HepG2 (cell line): ENCODE measurements around the gene FBN3. TPM values are rescaled to one million over a fixed set of nuclear protein-coding genes. Genes with fewer than 3 reads are reported as not detected.

Experiments
- ELF1 ChIP-seq: sonication (generic); formaldehyde crosslinking; IDR thresholded peaks from 2 replicates; pipeline ENCODE4 v1.4.0; 2020; ENCODE audit warnings: missing genetic modification reagents
- HHEX ChIP-seq: IDR thresholded peaks from 2 replicates; pipeline ENCODE4 v1.6.1; 2016; ENCODE audit warnings: control low read depth
- HNF4A ChIP-seq: sonication (generic); formaldehyde crosslinking; IDR thresholded peaks from 2 replicates; pipeline ENCODE4 v1.4.0; 2020; ENCODE audit warnings: missing genetic modification reagents
- HOXA9 ChIP-seq: sonication (generic); formaldehyde crosslinking; IDR thresholded peaks from 2 replicates; pipeline ENCODE4 v1.8.1; 2022; ENCODE audit warnings: missing genetic modification reagents, mild to moderate bottlenecking, moderate library complexity, borderline replicate concordance
- KLF15 ChIP-seq: sonication (generic); formaldehyde crosslinking; IDR thresholded peaks from 2 replicates; pipeline ENCODE4 v1.8.1; 2023; ENCODE audit warnings: borderline replicate concordance, mild to moderate bottlenecking, inconsistent platforms, missing genetic modification reagents, mixed read lengths
- MYNN ChIP-seq: sonication (generic); formaldehyde crosslinking; IDR thresholded peaks from 2 replicates; pipeline ENCODE4 v1.4.0; 2020; ENCODE audit warnings: mild to moderate bottlenecking, low read depth, missing genetic modification reagents
- NR2F6 ChIP-seq, 2 experiments: IDR thresholded peaks; 2 replicates each; pipeline ENCODE4 v1.6.1; 2016; ENCODE audit warnings: antibody characterized with exemption in 1 of 2, mild to moderate bottlenecking in 1 of 2
- POLR2AphosphoS5 ChIP-seq: IDR thresholded peaks from 2 replicates; pipeline ENCODE4 v1.6.1; 2012; ENCODE audit warnings: low read depth, low read length
- RBFOX2 ChIP-seq: fragments of 200-400 bp; formaldehyde crosslinking; IDR thresholded peaks from 2 replicates; pipeline ENCODE4 v1.6.1; 2017; ENCODE audit warnings: low read depth, mild to moderate bottlenecking, low read length
- REST ChIP-seq, 2 experiments: IDR thresholded peaks; 2 replicates each; pipeline ENCODE4 v1.6.1; 2011 to 2012; ENCODE audit warnings: low read length in 2 of 2, borderline replicate concordance in 1 of 2, low read depth in 1 of 2, mild to moderate bottlenecking in 1 of 2, moderate library complexity in 1 of 2
- SP2 ChIP-seq: sonication (generic); formaldehyde crosslinking; IDR thresholded peaks from 2 replicates; pipeline ENCODE4 v1.5.1; 2020; ENCODE audit warnings: mild to moderate bottlenecking, missing genetic modification reagents
- SP4 ChIP-seq: sonication (generic); formaldehyde crosslinking; IDR thresholded peaks from 2 replicates; pipeline ENCODE4 v1.8.1; 2023; ENCODE audit warnings: mild to moderate bottlenecking, missing genetic modification reagents
- STAG1 ChIP-seq: sonication (generic); formaldehyde crosslinking; IDR thresholded peaks from 2 replicates; pipeline ENCODE4 v1.4.0; 2020; ENCODE audit warnings: missing genetic modification reagents
- THAP11 ChIP-seq: IDR thresholded peaks from 2 replicates; pipeline ENCODE4 v1.6.1; 2016; ENCODE audit warnings: missing biosample characterization, missing genetic modification reagents
- ZNF550 ChIP-seq: sonication (generic); formaldehyde crosslinking; IDR thresholded peaks from 2 replicates; pipeline ENCODE4 v1.4.0; 2020; ENCODE audit warnings: mild to moderate bottlenecking, missing genetic modification reagents, borderline replicate concordance
- ZSCAN21 ChIP-seq: sonication (generic); formaldehyde crosslinking; IDR thresholded peaks from 2 replicates; pipeline ENCODE4 v1.8.0; 2022; ENCODE audit warnings: mild to moderate bottlenecking, missing genetic modification reagents, moderate library complexity, borderline replicate concordance
- ZUFSP ChIP-seq: sonication (generic); formaldehyde crosslinking; IDR thresholded peaks from 2 replicates; pipeline ENCODE4 v1.9.0; 2021; ENCODE audit warnings: missing genetic modification reagents, mild to moderate bottlenecking, borderline replicate concordance
- polyA plus RNA-seq, 8 experiments: library from polyadenylated mRNA; depleted of rRNA in 3 of 8; stranded (reverse) in 7 of 8; unstranded in 1 of 8; fragments of >200 nt; fragmentation: Illumina TruSeq in 4 of 8; extraction: Trizol in 4 of 8; gene quantifications; 2 replicates each; pipeline versions ENCODE4 v1.2.1 to v1.2.3, GENCODE V29; 2011 to 2016; ENCODE audit warnings: low read depth in 4 of 8, missing spikeins in 1 of 8, mixed read lengths in 1 of 8; ENCODE audit not compliant: insufficient read depth in 1 of 8
- total RNA-seq, 5 experiments: library from RNA; depleted of rRNA; stranded (reverse); fragments of >200 nt; fragmentation: Illumina TruSeq; extraction: Trizol; gene quantifications; 2 replicates each; pipeline ENCODE4 v1.2.3, GENCODE V29; 2016; ENCODE audit warnings: low read depth in 1 of 5
- TF ChIP-seq, protein P1 (sequence below): IDR thresholded peaks from 2 replicates; pipeline ENCODE4 v1.6.1; 2016; ENCODE audit warnings: low read depth
- TF ChIP-seq, protein P2 (sequence below): sonication (generic); formaldehyde crosslinking; IDR thresholded peaks from 2 replicates; pipeline ENCODE4 v1.5.1; 2020; ENCODE audit warnings: mild to moderate bottlenecking, moderate library complexity, missing genetic modification reagents

FBN3 gene
- total and polyA plus RNA-seq, 2 of the 13 experiments (the other 11 are each of a cell fraction or from before 2014, with no cell fraction given), result 0.20 to 1.3 TPM

DNA sequence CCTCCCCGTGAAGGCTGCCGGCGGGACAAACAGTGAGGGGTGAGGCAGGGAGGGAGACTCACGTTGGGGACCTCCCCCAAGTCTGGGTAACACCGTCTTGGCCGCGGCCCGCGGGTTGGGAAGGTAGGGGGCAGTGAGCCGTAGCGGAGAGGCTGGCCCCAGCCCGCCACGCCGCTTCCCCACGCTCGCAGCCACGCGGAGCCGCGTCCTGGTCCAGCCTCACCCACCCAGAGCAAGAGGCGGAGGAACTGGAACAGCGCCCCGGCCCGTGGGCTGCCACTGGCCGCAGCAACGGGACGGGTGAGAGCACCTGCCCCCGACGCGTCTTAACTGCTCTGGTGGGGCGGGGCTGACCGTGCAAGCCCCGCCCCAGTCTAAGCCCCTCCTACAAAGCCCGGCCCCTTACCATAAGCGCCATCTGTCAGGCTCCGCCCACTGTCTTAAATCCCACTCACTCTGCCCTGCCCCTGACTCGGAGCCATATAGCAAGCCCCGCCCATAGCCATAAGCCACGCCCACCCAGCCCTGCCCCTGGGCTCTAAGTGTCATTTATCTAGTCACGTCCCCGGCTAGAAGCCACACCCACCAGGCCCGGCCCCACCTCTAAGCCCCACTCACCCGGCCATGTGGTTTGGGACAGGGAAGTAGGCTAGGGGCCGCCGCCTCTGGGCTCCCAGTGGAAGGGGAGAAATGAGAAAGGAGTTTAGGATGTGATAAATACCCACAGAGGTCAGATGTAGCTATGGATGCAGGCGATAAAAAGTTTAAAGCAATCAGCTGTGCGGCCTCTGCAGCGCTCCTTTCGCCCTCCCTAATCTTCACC, 98.9 kb downstream of the FBN3 start (continued):
- TF ChIP-seq STAG1 (CRISPR knock-in tag) (no peak), REST (IDR thresholded peaks at IDR 0.05; ENCODE audit: borderline replicate concordance in 1 of 2, low read depth in 1 of 2, low read length in 2 of 2) (no peak), SP2 (CRISPR knock-in tag) (no peak), ZSCAN21 (CRISPR knock-in tag) (no peak), HNF4A (CRISPR knock-in tag) (no peak), SP4 (peak; percentile 64; the same call in 1 of the 2 replicates), THAP11 (CRISPR knock-in tag) (no peak), HHEX (CRISPR knock-in tag) (no peak), POLR2AphosphoS5 (no peak), ZUFSP (no peak), RBFOX2 (0 out of 2 replicates have a peak, but pooled peaks have one; percentile 19), MYNN (CRISPR knock-in tag) (no peak), HOXA9 (CRISPR knock-in tag) (no peak), KLF15 (CRISPR knock-in tag) (no peak), ZNF550 (CRISPR knock-in tag) (no peak), NR2F6 (IDR thresholded peaks at IDR 0.05) (no peak), NR2F6 (CRISPR knock-in tag; IDR thresholded peaks at IDR 0.05) (no peak), ELF1 (no peak)
- TF ChIP-seq, protein P1, sequence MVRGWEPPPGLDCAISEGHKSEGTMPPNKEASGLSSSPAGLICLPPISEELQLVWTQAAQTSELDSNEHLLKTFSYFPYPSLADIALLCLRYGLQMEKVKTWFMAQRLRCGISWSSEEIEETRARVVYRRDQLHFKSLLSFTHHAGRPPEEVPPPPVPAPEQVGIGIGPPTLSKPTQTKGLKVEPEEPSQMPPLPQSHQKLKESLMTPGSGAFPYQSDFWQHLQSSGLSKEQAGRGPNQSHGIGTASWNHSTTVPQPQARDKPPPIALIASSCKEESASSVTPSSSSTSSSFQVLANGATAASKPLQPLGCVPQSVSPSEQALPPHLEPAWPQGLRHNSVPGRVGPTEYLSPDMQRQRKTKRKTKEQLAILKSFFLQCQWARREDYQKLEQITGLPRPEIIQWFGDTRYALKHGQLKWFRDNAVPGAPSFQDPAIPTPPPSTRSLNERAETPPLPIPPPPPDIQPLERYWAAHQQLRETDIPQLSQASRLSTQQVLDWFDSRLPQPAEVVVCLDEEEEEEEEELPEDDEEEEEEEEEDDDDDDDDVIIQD (CRISPR knock-in tag), result no peak
- TF ChIP-seq, protein P2, sequence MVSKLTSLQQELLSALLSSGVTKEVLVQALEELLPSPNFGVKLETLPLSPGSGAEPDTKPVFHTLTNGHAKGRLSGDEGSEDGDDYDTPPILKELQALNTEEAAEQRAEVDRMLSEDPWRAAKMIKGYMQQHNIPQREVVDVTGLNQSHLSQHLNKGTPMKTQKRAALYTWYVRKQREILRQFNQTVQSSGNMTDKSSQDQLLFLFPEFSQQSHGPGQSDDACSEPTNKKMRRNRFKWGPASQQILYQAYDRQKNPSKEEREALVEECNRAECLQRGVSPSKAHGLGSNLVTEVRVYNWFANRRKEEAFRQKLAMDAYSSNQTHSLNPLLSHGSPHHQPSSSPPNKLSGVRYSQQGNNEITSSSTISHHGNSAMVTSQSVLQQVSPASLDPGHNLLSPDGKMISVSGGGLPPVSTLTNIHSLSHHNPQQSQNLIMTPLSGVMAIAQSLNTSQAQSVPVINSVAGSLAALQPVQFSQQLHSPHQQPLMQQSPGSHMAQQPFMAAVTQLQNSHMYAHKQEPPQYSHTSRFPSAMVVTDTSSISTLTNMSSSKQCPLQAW (CRISPR knock-in tag), result 0 out of 2 replicates have a peak, but pooled peaks have one; percentile 20
